Astrocyte (in vitro differentiated cells and primary cell): ENCODE data around the gene NPHP4. TPM values are rescaled to one million over a fixed set of nuclear protein-coding genes. Genes with fewer than 3 reads are reported as not detected.

Experiments
- DNase-seq: peaks from one replicate; pipeline ENCODE4 v3.0.0-alpha.2; 2010; ENCODE audit warnings: low read depth
- FAIRE-seq: peaks from 2 replicates; lab custom pipeline; 2011; peaks lifted over from hg19 to GRCh38; lab: Jason Lieb, UNC
- H2AFZ ChIP-seq: 2 replicates; pipeline ENCODE4 v1.6.0; 2012; ENCODE audit warnings: low read depth, low read length, inconsistent platforms
- H3K27ac ChIP-seq: 2 replicates; pipeline ENCODE4 v1.5.1; 2011; ENCODE audit warnings: low read depth, low read length, inconsistent platforms
- H3K27me3 ChIP-seq: 2 replicates; pipeline ENCODE4 v1.6.0; 2011; ENCODE audit warnings: low read length, inconsistent platforms; ENCODE audit not compliant: insufficient read depth
- H3K36me3 ChIP-seq: 2 replicates; pipeline ENCODE4 v1.5.1; 2011; ENCODE audit warnings: low read length, inconsistent platforms; ENCODE audit not compliant: insufficient read depth
- H3K4me1 ChIP-seq: 2 replicates; pipeline ENCODE4 v1.5.1; 2011; ENCODE audit warnings: low read length, inconsistent platforms; ENCODE audit not compliant: insufficient read depth
- H3K4me2 ChIP-seq: 2 replicates; pipeline ENCODE4 v1.6.0; 2012; ENCODE audit warnings: low read length, inconsistent platforms
- H3K4me3 ChIP-seq: 2 replicates; pipeline ENCODE4 v1.5.1; 2011; ENCODE audit warnings: low read depth, mild to moderate bottlenecking, low read length, inconsistent platforms; ENCODE audit not compliant: insufficient read depth
- H3K79me2 ChIP-seq: 2 replicates; pipeline ENCODE4 v1.6.0; 2012; ENCODE audit warnings: mild to moderate bottlenecking, low read length, inconsistent platforms; ENCODE audit not compliant: insufficient read depth
- H3K9ac ChIP-seq: 2 replicates; pipeline ENCODE4 v1.6.0; 2012; ENCODE audit warnings: mild to moderate bottlenecking, low read length, inconsistent platforms
- H3K9me3 ChIP-seq: 2 replicates; pipeline ENCODE4 v1.5.1; 2012; ENCODE audit warnings: low read depth, mild to moderate bottlenecking, low read length, inconsistent platforms; ENCODE audit not compliant: insufficient read depth
- H4K20me1 ChIP-seq: 2 replicates; pipeline ENCODE4 v1.6.0; 2012; ENCODE audit warnings: low read length, inconsistent platforms; ENCODE audit not compliant: insufficient read depth
- H3K27ac Mint-ChIP-seq: one replicate; pipeline ENCODE4 v1.8.0; 2021; ENCODE audit warnings: mild to moderate bottlenecking, mixed read lengths; ENCODE audit not compliant: unreplicated experiment
- H3K27me3 Mint-ChIP-seq: one replicate; pipeline ENCODE4 v1.8.0; 2021; ENCODE audit warnings: low read depth, mixed read lengths; ENCODE audit not compliant: unreplicated experiment
- H3K36me3 Mint-ChIP-seq: one replicate; pipeline ENCODE4 v1.8.0; 2021; ENCODE audit warnings: low read depth, mixed read lengths; ENCODE audit not compliant: unreplicated experiment
- H3K4me1 Mint-ChIP-seq: one replicate; pipeline ENCODE4 v1.8.0; 2021; ENCODE audit warnings: low read depth, mixed read lengths; ENCODE audit not compliant: unreplicated experiment
- H3K4me3 Mint-ChIP-seq: one replicate; pipeline ENCODE4 v1.8.0; 2021; ENCODE audit warnings: mild to moderate bottlenecking, moderate library complexity, mixed read lengths; ENCODE audit not compliant: unreplicated experiment
- H3K9me3 Mint-ChIP-seq: one replicate; pipeline ENCODE4 v1.8.0; 2021; ENCODE audit warnings: mild to moderate bottlenecking, mixed read lengths; ENCODE audit not compliant: unreplicated experiment
- EZH2 ChIP-seq: IDR thresholded peaks from 2 replicates; pipeline ENCODE4 v1.6.1; 2012; ENCODE audit warnings: mild to moderate bottlenecking, low read length, inconsistent platforms; ENCODE audit not compliant: insufficient read depth
- total RNA-seq: library from RNA; stranded (reverse); gene quantifications from 2 replicates; pipeline ENCODE4 v1.2.1, GENCODE V29; 2021
- TF ChIP-seq, protein P1 (sequence below): IDR thresholded peaks from 2 replicates; pipeline ENCODE4 v1.5.1; 2011; ENCODE audit warnings: low read depth, mild to moderate bottlenecking, inconsistent platforms, low read length, moderate library complexity; ENCODE audit not compliant: insufficient read depth

The NPHP4 gene
- total RNA-seq, 1 donor from 2014 or later: 8.4 TPM

DNA sequence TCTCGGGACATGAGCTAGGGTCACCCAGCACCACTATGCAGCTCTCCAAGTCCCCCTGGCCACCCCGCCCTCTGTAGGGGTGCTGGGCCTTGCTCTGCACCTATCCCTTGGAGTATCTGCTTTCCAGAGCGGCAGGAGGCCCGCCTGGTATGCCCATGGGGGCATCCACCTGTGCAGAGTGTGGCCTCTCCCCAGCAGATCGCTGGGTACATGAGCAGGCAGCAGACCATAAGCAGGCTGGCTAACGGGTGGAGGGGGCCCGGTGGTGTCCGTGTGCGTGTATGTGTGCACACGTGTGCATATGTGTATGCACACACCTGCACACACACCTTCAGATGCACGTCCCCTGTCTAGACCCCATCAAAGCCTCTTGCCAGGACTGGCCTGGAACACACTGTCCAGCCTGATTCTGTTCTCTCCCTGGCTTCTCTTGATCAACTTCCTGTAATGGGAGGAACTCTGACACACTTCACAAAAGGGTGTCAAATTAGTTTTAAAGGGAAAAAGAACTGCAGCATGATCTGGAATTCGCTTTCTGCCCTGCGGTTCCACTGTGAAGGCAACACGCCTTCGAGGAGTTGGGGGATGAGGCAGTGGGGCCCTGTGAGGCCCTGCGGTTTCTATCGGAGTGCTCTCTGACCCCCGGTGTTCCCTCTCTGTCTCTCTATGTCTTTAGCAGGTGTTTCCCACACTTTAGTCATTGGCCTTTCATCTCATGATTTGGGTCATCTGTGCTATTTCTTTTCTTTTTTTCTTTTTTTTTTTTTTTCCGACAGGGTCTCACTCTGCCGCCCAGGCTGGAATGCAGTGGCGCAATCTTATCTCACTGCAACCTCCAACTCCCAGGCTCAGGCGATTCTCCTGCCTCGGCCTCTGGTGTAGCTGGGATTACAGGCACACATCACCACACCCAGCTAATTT is 17.2 kb upstream of the NPHP4 start:
- H4K20me1 ChIP-seq: no peaks in the 10 kb centered on the region
- no peaks in the 10 kb centered on the region for H3K9me3 Mint-ChIP-seq
- FAIRE-seq: no peak
- no peak for DNase-seq
- no peaks in the 10 kb centered on the region for H3K9me3 ChIP-seq
- TF ChIP-seq, protein P1, sequence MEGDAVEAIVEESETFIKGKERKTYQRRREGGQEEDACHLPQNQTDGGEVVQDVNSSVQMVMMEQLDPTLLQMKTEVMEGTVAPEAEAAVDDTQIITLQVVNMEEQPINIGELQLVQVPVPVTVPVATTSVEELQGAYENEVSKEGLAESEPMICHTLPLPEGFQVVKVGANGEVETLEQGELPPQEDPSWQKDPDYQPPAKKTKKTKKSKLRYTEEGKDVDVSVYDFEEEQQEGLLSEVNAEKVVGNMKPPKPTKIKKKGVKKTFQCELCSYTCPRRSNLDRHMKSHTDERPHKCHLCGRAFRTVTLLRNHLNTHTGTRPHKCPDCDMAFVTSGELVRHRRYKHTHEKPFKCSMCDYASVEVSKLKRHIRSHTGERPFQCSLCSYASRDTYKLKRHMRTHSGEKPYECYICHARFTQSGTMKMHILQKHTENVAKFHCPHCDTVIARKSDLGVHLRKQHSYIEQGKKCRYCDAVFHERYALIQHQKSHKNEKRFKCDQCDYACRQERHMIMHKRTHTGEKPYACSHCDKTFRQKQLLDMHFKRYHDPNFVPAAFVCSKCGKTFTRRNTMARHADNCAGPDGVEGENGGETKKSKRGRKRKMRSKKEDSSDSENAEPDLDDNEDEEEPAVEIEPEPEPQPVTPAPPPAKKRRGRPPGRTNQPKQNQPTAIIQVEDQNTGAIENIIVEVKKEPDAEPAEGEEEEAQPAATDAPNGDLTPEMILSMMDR: no peak
- no peak for TF ChIP-seq EZH2
- peaks cover 2% of the 10 kb centered on the region for H3K4me1 Mint-ChIP-seq
- no peak overlapping the region for H3K4me3 ChIP-seq
- H3K4me1 ChIP-seq: no peaks in the 10 kb centered on the region
- H3K36me3 ChIP-seq: no peaks in the 10 kb centered on the region
- no peaks in the 10 kb centered on the region for H3K27me3 ChIP-seq
- H3K4me2 ChIP-seq: no peak overlapping the region
- H3K27ac ChIP-seq: no peak overlapping the region
- no peak overlapping the region for H3K4me3 Mint-ChIP-seq
- peaks cover 25% of the 10 kb centered on the region for H3K27me3 Mint-ChIP-seq
- H3K36me3 Mint-ChIP-seq: peaks cover 2% of the 10 kb centered on the region
- H3K9ac ChIP-seq: no peak overlapping the region
- no peak overlapping the region for H2AFZ ChIP-seq
- H3K27ac Mint-ChIP-seq: no peak overlapping the region
- H3K79me2 ChIP-seq: no peaks in the 10 kb centered on the region

DNA sequence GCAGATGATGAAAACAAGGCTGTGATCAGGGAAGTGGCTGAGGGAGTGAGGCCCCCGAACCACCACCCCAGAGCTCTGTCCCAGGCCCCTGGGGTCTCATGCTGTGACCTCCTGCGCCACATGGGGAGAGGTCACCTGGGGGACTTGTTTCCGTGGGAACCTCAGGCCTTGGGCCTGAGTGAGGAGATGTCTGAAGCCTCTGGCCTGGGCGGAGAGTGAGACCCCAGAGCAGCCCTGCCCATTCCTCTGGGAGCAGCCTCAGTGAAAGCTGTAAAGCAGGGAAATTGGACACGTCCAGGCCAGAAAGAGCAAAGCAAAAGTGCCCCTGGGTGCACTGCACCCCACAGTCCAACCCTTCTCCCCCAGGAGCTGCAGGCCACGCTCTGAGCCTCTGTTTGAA is 16.5 kb upstream of the NPHP4 start:
- no peak overlapping the region for H3K4me2 ChIP-seq
- H3K27ac ChIP-seq: no peak overlapping the region
- no peak overlapping the region for H3K9ac ChIP-seq
- H3K4me1 Mint-ChIP-seq: peaks cover 2% of the 10 kb centered on the region
- H3K36me3 Mint-ChIP-seq: peaks cover 2% of the 10 kb centered on the region
- DNase-seq: no peak
- no peaks in the 10 kb centered on the region for H4K20me1 ChIP-seq
- H3K27ac Mint-ChIP-seq: no peak overlapping the region
- peaks cover 28% of the 10 kb centered on the region for H3K27me3 Mint-ChIP-seq
- no peak for FAIRE-seq
- no peak for TF ChIP-seq EZH2
- TF ChIP-seq, protein P1: no peak
- no peaks in the 10 kb centered on the region for H3K9me3 Mint-ChIP-seq
- H3K9me3 ChIP-seq: no peaks in the 10 kb centered on the region
- H3K36me3 ChIP-seq: no peaks in the 10 kb centered on the region
- H3K79me2 ChIP-seq: no peaks in the 10 kb centered on the region
- no peaks in the 10 kb centered on the region for H3K4me1 ChIP-seq
- no peak overlapping the region for H3K4me3 Mint-ChIP-seq
- no peak overlapping the region for H3K4me3 ChIP-seq
- H3K27me3 ChIP-seq: no peaks in the 10 kb centered on the region
- no peak overlapping the region for H2AFZ ChIP-seq

DNA sequence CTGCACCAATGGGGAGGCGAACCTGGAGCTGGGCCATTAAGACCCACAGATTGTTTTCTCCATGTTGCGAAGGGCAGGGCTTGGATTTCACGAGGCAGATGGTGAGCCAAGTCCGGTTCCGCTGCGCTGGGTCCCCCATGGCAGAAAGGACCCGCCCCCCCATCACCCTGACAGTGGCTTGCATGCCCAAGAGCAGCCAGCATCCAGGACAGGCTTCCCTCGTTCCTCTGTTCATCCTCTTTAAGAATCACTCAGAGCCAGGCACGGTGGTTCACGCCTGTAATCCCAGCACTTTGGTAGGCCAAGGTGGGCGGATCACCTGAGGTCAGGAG is 15.8 kb upstream of the NPHP4 start:
- H3K4me1 Mint-ChIP-seq: peaks cover 2% of the 10 kb centered on the region
- Histone ChIP-seq H3K36me3 (no peaks in the 10 kb centered on the region), H3K4me3 (no peak overlapping the region), H3K4me1 (no peaks in the 10 kb centered on the region), H3K79me2 (no peaks in the 10 kb centered on the region), H3K4me2 (no peak overlapping the region), H3K27me3 (no peaks in the 10 kb centered on the region), H3K9ac (no peak overlapping the region), H3K27ac (no peak overlapping the region), H2AFZ (no peak overlapping the region), H4K20me1 (no peaks in the 10 kb centered on the region), H3K9me3 (no peaks in the 10 kb centered on the region)
- FAIRE-seq (no peak), DNase-seq (no peak)
- TF ChIP-seq EZH2: no peak
- TF ChIP-seq, protein P1: no peak
- H3K4me3 Mint-ChIP-seq: no peak overlapping the region
- no peaks in the 10 kb centered on the region for H3K9me3 Mint-ChIP-seq
- no peak overlapping the region for H3K27ac Mint-ChIP-seq
- H3K36me3 Mint-ChIP-seq: peaks cover 4% of the 10 kb centered on the region
- peaks cover 29% of the 10 kb centered on the region for H3K27me3 Mint-ChIP-seq
